Hepatocyte (in vitro differentiated cells): Measurements from ENCODE around the gene ANP32D.

Experiments used
- EZH2 ChIP-seq: fragments of 200-600 bp; sonication (generic); IDR thresholded peaks from 2 replicates; pipeline ENCODE4 v1.6.1; 2016; ENCODE audit warnings: antibody characterized with exemption, mild to moderate bottlenecking, borderline replicate concordance
- EZH2phosphoT487 ChIP-seq: fragments of 200-600 bp; sonication (generic); IDR thresholded peaks from one replicate; pipeline ENCODE4 v1.6.1; 2018; ENCODE audit warnings: antibody characterized with exemption, mild to moderate bottlenecking, low read depth, moderate library complexity; ENCODE audit not compliant: unreplicated experiment, severe bottlenecking
- TF ChIP-seq, protein P1 (sequence below): fragments of 200-600 bp; sonication (generic); IDR thresholded peaks from 2 replicates; pipeline ENCODE4 v1.5.1; 2016; ENCODE audit warnings: antibody characterized with exemption, mild to moderate bottlenecking; ENCODE audit not compliant: poor library complexity

GRCh38 chr12:48489012-48489411 lies 16.7 kb downstream of the ANP32D start:
- TF ChIP-seq, protein P1, sequence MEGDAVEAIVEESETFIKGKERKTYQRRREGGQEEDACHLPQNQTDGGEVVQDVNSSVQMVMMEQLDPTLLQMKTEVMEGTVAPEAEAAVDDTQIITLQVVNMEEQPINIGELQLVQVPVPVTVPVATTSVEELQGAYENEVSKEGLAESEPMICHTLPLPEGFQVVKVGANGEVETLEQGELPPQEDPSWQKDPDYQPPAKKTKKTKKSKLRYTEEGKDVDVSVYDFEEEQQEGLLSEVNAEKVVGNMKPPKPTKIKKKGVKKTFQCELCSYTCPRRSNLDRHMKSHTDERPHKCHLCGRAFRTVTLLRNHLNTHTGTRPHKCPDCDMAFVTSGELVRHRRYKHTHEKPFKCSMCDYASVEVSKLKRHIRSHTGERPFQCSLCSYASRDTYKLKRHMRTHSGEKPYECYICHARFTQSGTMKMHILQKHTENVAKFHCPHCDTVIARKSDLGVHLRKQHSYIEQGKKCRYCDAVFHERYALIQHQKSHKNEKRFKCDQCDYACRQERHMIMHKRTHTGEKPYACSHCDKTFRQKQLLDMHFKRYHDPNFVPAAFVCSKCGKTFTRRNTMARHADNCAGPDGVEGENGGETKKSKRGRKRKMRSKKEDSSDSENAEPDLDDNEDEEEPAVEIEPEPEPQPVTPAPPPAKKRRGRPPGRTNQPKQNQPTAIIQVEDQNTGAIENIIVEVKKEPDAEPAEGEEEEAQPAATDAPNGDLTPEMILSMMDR = no peak
- TF ChIP-seq EZH2 (no peak), EZH2phosphoT487 (no peak)
